ENCODE results near the gene CA14.

DNA sequence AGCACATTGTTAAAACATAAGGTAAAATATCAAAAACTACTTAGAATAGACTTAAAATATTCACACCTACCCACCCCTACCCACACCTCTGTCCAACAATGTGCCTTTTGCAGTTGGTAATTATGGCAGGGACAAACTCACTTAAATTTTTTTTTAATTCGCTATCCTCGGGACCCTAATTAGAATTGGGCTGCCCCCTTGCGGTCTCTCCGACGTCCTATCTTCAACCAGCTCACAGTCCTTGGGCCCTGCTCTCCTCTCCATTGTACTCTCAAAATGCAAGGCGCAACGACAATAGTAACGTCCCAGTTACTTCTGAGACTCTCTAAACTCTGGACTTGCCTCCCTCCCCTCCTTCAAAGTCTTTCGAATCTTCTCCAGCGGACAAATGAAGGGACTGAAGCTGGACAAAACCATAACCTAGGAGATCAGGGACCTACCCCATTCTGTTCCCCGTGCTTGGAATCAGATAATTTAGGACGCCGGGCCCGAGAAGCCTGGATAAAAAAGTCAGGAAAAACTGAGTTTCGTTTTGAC is 23.7 kb downstream of the CA14 start:
- TF ChIP-seq, protein P1, sequence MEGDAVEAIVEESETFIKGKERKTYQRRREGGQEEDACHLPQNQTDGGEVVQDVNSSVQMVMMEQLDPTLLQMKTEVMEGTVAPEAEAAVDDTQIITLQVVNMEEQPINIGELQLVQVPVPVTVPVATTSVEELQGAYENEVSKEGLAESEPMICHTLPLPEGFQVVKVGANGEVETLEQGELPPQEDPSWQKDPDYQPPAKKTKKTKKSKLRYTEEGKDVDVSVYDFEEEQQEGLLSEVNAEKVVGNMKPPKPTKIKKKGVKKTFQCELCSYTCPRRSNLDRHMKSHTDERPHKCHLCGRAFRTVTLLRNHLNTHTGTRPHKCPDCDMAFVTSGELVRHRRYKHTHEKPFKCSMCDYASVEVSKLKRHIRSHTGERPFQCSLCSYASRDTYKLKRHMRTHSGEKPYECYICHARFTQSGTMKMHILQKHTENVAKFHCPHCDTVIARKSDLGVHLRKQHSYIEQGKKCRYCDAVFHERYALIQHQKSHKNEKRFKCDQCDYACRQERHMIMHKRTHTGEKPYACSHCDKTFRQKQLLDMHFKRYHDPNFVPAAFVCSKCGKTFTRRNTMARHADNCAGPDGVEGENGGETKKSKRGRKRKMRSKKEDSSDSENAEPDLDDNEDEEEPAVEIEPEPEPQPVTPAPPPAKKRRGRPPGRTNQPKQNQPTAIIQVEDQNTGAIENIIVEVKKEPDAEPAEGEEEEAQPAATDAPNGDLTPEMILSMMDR (IDR thresholded peaks at IDR 0.05), result peak; percentile 59
- TF ChIP-seq ZNF138 (CRISPR knock-in tag; conservative IDR thresholded peaks at IDR 0.05), result no peak
- TF ChIP-seq NFYB (CRISPR knock-in tag; conservative IDR thresholded peaks at IDR 0.05; ENCODE audit: low read depth), result no peak
- no peak for TF ChIP-seq FOXK1 (CRISPR knock-in tag; IDR thresholded peaks at IDR 0.05)
- TF ChIP-seq, protein P2, sequence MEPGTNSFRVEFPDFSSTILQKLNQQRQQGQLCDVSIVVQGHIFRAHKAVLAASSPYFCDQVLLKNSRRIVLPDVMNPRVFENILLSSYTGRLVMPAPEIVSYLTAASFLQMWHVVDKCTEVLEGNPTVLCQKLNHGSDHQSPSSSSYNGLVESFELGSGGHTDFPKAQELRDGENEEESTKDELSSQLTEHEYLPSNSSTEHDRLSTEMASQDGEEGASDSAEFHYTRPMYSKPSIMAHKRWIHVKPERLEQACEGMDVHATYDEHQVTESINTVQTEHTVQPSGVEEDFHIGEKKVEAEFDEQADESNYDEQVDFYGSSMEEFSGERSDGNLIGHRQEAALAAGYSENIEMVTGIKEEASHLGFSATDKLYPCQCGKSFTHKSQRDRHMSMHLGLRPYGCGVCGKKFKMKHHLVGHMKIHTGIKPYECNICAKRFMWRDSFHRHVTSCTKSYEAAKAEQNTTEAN (CRISPR knock-in tag; IDR thresholded peaks at IDR 0.05), result no peak
- TF ChIP-seq, protein P3, sequence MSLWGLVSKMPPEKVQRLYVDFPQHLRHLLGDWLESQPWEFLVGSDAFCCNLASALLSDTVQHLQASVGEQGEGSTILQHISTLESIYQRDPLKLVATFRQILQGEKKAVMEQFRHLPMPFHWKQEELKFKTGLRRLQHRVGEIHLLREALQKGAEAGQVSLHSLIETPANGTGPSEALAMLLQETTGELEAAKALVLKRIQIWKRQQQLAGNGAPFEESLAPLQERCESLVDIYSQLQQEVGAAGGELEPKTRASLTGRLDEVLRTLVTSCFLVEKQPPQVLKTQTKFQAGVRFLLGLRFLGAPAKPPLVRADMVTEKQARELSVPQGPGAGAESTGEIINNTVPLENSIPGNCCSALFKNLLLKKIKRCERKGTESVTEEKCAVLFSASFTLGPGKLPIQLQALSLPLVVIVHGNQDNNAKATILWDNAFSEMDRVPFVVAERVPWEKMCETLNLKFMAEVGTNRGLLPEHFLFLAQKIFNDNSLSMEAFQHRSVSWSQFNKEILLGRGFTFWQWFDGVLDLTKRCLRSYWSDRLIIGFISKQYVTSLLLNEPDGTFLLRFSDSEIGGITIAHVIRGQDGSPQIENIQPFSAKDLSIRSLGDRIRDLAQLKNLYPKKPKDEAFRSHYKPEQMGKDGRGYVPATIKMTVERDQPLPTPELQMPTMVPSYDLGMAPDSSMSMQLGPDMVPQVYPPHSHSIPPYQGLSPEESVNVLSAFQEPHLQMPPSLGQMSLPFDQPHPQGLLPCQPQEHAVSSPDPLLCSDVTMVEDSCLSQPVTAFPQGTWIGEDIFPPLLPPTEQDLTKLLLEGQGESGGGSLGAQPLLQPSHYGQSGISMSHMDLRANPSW (CRISPR knock-in tag; conservative IDR thresholded peaks at IDR 0.05; ENCODE audit: low read depth), result no peak
- TF ChIP-seq JAZF1 (CRISPR knock-in tag; IDR thresholded peaks at IDR 0.05), result no peak

Data from WTC11 (cell line).